Measurements from ENCODE around the gene TH.

DNA sequence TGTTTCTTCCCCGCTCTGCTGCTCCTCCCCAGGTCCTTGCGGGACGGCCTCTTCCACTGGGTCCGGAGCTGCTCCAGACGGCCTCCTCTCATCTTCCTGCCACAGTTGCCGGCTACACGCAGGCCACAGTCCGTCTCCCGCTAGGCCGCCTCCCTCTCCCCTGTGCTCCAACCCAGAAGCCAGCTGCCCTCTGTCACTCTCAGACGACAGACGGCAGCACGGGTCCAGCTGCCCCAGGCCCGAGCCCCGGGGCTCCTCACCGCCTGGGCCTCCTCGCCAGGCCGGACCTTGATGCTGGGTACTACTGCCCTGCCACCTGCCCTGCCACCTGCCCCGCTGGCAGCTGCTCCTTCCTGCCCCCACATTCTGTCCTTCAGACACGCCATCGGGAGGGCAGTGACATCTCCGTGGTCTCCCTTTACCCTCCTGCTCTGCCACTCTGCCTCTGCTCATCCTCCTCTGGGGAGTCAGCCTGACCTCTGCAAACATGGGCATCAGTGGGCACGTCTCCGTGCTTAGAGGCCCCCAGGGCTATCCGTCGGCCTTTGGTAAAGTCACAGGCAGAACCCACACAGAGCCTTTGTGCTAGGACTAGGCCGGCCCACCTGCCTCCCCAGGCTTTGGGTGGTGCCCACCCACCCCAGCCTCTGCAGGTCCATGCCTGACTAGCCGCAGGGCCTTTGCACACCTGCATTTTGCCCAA, 43.1 kb upstream of the TH start:
- TF ChIP-seq, protein P1, sequence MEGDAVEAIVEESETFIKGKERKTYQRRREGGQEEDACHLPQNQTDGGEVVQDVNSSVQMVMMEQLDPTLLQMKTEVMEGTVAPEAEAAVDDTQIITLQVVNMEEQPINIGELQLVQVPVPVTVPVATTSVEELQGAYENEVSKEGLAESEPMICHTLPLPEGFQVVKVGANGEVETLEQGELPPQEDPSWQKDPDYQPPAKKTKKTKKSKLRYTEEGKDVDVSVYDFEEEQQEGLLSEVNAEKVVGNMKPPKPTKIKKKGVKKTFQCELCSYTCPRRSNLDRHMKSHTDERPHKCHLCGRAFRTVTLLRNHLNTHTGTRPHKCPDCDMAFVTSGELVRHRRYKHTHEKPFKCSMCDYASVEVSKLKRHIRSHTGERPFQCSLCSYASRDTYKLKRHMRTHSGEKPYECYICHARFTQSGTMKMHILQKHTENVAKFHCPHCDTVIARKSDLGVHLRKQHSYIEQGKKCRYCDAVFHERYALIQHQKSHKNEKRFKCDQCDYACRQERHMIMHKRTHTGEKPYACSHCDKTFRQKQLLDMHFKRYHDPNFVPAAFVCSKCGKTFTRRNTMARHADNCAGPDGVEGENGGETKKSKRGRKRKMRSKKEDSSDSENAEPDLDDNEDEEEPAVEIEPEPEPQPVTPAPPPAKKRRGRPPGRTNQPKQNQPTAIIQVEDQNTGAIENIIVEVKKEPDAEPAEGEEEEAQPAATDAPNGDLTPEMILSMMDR (conservative IDR thresholded peaks at IDR 0.05; ENCODE audit: low read depth, low read length), result no peak
- TF ChIP-seq RCOR1 (IDR thresholded peaks at IDR 0.05; ENCODE audit: insufficient replicate concordance, low read length), result no peak
- TF ChIP-seq RFX5 (IDR thresholded peaks at IDR 0.05; ENCODE audit: low read depth, low read length), result no peak
- TF ChIP-seq, protein P2, sequence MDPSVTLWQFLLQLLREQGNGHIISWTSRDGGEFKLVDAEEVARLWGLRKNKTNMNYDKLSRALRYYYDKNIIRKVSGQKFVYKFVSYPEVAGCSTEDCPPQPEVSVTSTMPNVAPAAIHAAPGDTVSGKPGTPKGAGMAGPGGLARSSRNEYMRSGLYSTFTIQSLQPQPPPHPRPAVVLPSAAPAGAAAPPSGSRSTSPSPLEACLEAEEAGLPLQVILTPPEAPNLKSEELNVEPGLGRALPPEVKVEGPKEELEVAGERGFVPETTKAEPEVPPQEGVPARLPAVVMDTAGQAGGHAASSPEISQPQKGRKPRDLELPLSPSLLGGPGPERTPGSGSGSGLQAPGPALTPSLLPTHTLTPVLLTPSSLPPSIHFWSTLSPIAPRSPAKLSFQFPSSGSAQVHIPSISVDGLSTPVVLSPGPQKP (IDR thresholded peaks at IDR 0.05; ENCODE audit: borderline replicate concordance, low read depth, low read length), result no peak
- no peak for TF ChIP-seq POLR2A (IDR thresholded peaks at IDR 0.05; ENCODE audit: low read depth, low read length)
- TF ChIP-seq, protein P3, sequence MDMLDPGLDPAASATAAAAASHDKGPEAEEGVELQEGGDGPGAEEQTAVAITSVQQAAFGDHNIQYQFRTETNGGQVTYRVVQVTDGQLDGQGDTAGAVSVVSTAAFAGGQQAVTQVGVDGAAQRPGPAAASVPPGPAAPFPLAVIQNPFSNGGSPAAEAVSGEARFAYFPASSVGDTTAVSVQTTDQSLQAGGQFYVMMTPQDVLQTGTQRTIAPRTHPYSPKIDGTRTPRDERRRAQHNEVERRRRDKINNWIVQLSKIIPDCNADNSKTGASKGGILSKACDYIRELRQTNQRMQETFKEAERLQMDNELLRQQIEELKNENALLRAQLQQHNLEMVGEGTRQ (IDR thresholded peaks at IDR 0.05; ENCODE audit: low read depth, low read length), result no peak
- no peak for TF ChIP-seq CEBPB (IDR thresholded peaks at IDR 0.05; ENCODE audit: low read depth, low read length)
- no peak for TF ChIP-seq FOS (IDR thresholded peaks at IDR 0.05; ENCODE audit: low read depth, low read length)
- no peak for TF ChIP-seq BHLHE40 (IDR thresholded peaks at IDR 0.05; ENCODE audit: low read depth, low read length)
- no peak for TF ChIP-seq SMC3 (IDR thresholded peaks at IDR 0.05; ENCODE audit: low read depth, low read length)
- TF ChIP-seq MAZ (IDR thresholded peaks at IDR 0.05; ENCODE audit: borderline replicate concordance, low read depth, low read length), result no peak
- TF ChIP-seq CHD1 (IDR thresholded peaks at IDR 0.05; ENCODE audit: low read depth, low read length), result no peak
